ENCODE measurements around the gene DAAM2. TPM values are rescaled to one million over a fixed set of nuclear protein-coding genes. Genes with fewer than 3 reads are reported as not detected.

Gene DAAM2
- total RNA-seq, 2 donors from 2014 or later: 33.9 to 62.7 TPM

GRCh38 chr6:39785281-39785680 lies 6.9 kb upstream of the DAAM2 start:
- no peak for DNase-seq (ENCODE audit: low spot score)
- intact Hi-C loops (cut with DNase I): no loop called here

GRCh38 chr6:39786649-39787048 lies 5.5 kb upstream of the DAAM2 start:
- no peak for DNase-seq (ENCODE audit: low spot score)
- intact Hi-C loops (cut with DNase I): no loop called here

GRCh38 chr6:39787322-39787721 lies 4.9 kb upstream of the DAAM2 start:
- no peak for DNase-seq (ENCODE audit: low spot score)
- intact Hi-C loops (cut with DNase I): no loop called here

- intact Hi-C loops (cut with DNase I): no loop called here
- no peak for DNase-seq (ENCODE audit: low spot score)
Measured at GRCh38 chr6:39790772-39791171, 1.4 kb upstream of the DAAM2 start.

GRCh38 chr6:39791311-39791710 lies 865 bp upstream of the DAAM2 start:
- intact Hi-C loops (cut with DNase I): no loop called here
- DNase-seq (ENCODE audit: low spot score): no peak

- intact Hi-C loops (cut with DNase I): no loop called here
- DNase-seq (ENCODE audit: low spot score): no peak
Measured at GRCh38 chr6:39792540-39793450, 619 bp downstream of the DAAM2 start.

GRCh38 chr6:39793516-39793915 lies 1.3 kb downstream of the DAAM2 start:
- no peak for DNase-seq (ENCODE audit: low spot score)
- intact Hi-C loops (cut with DNase I): no loop called here

- intact Hi-C loops (cut with DNase I): no loop called here
- DNase-seq (ENCODE audit: low spot score): no peak
Measured at GRCh38 chr6:39794231-39794630, 2.1 kb downstream of the DAAM2 start.

- intact Hi-C loops (cut with DNase I): no loop called here
- DNase-seq (ENCODE audit: low spot score): no peak
Measured at GRCh38 chr6:39797751-39798150, 5.6 kb downstream of the DAAM2 start.

GRCh38 chr6:39800034-39801032 lies 8.2 kb downstream of the DAAM2 start:
- DNase-seq (ENCODE audit: low spot score): no peak
- intact Hi-C loops (cut with DNase I): no loop called here

- DNase-seq (ENCODE audit: low spot score): no peak
- intact Hi-C loops (cut with DNase I): no loop called here
Measured at GRCh38 chr6:39801456-39802251, 9.5 kb downstream of the DAAM2 start.

GRCh38 chr6:39803872-39804271 lies 11.7 kb downstream of the DAAM2 start:
- DNase-seq (ENCODE audit: low spot score): no peak
- intact Hi-C loops (cut with DNase I): no loop called here

GRCh38 chr6:39804466-39805065 lies 12.4 kb downstream of the DAAM2 start:
- DNase-seq (ENCODE audit: low spot score): no peak
- intact Hi-C loops (cut with DNase I): no loop called here

GRCh38 chr6:39806278-39806677 lies 14.1 kb downstream of the DAAM2 start:
- no peak for DNase-seq (ENCODE audit: low spot score)
- intact Hi-C loops (cut with DNase I): no loop called here

- no peak for DNase-seq (ENCODE audit: low spot score)
- intact Hi-C loops (cut with DNase I): no loop called here
Measured at GRCh38 chr6:39808346-39808745, 16.2 kb downstream of the DAAM2 start.

GRCh38 chr6:39808964-39809363 lies 16.8 kb downstream of the DAAM2 start:
- intact Hi-C loops (cut with DNase I): no loop called here
- DNase-seq (ENCODE audit: low spot score): no peak

- DNase-seq (ENCODE audit: low spot score): no peak
- intact Hi-C loops (cut with DNase I): no loop called here
Measured at GRCh38 chr6:39811835-39812345, 19.7 kb downstream of the DAAM2 start.

GRCh38 chr6:39812496-39812852 lies 20.3 kb downstream of the DAAM2 start:
- intact Hi-C loops (cut with DNase I): no loop called here
- no peak for DNase-seq (ENCODE audit: low spot score)
